Activated T-cell treated with anti-CD3 and anti-CD28 coated beads for 1 hour (primary cell): ENCODE results near the gene ESYT3.

Experiments used
- DNase-seq: peaks from one replicate; pipeline ENCODE4 v3.0.0-alpha.2; 2020; ENCODE audit warnings: low read depth

The ESYT3 gene, protein sequence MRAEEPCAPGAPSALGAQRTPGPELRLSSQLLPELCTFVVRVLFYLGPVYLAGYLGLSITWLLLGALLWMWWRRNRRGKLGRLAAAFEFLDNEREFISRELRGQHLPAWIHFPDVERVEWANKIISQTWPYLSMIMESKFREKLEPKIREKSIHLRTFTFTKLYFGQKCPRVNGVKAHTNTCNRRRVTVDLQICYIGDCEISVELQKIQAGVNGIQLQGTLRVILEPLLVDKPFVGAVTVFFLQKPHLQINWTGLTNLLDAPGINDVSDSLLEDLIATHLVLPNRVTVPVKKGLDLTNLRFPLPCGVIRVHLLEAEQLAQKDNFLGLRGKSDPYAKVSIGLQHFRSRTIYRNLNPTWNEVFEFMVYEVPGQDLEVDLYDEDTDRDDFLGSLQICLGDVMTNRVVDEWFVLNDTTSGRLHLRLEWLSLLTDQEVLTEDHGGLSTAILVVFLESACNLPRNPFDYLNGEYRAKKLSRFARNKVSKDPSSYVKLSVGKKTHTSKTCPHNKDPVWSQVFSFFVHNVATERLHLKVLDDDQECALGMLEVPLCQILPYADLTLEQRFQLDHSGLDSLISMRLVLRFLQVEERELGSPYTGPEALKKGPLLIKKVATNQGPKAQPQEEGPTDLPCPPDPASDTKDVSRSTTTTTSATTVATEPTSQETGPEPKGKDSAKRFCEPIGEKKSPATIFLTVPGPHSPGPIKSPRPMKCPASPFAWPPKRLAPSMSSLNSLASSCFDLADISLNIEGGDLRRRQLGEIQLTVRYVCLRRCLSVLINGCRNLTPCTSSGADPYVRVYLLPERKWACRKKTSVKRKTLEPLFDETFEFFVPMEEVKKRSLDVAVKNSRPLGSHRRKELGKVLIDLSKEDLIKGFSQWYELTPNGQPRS

GRCh38 chr3:138434276-138434874 lies at the start of gene ESYT3:
ESYT3 (plus strand) TSS chr3:138434616; CDS start chr3:138434799, 183 bp downstream.
- peak; percentile 2 for DNase-seq

DNA sequence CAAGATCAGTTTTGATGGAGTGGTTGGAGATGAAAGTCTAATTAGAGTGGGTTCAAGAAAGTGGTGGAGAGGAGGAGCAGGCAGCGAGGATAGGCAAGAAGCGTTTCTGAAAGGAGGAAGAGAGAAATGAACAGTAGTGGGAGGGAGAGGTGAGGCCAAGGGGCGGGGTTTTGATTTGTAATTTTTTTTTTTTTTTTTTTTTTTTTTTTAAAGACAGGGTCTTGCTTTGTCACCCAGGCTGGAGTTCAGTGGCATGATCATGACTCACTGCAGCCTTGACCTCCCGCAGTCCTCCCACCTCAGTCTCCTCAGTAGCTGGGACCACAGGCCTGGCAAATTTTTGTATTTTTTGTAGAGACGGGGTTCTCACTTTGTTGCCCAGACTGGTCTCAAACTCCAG lies 49.4 kb upstream of the ESYT3 start:
- no peak for DNase-seq

GRCh38 chr3:138389144-138389601 lies 45.2 kb upstream of the ESYT3 start:
- DNase-seq = no peak

DNA sequence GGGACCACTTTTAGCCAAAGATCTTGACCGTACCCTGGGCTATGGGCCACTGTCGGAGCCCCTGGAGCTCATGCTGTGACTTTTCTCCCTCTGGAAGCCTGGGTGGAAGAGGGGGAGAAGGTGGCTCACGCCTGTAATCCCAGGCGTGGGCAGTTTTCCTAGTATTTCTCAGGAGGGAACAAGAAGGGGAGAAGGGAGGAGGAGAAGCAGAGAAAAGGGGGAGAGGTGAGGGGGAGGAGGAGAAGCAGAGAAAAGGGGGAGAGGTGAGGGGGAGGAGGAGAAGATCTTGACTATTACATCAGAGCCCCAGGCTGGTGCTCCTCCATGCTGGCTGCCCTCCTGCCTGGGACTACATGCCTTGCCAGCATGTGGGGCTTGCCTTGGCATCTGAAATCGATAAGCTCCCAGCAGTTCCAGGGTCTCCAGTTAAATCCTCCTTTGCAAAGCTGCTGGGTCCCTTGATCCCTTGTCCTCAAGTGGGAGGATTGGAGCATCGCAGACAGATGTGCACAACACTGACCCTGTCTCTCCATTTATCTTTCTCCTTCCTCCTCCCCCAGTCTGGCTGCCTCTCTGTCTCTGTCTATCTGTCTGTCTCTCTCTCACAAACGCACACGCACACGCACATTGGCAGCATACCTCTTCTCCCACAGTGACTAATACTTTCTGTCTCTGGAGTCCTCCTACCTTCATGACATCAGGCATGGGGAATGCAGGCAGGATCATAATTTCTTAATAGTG lies 44.4 kb upstream of the ESYT3 start:
- no peak for DNase-seq

- no peak for DNase-seq
Observed at GRCh38 chr3:138390582-138390932, 43.9 kb upstream of the ESYT3 start.

DNA sequence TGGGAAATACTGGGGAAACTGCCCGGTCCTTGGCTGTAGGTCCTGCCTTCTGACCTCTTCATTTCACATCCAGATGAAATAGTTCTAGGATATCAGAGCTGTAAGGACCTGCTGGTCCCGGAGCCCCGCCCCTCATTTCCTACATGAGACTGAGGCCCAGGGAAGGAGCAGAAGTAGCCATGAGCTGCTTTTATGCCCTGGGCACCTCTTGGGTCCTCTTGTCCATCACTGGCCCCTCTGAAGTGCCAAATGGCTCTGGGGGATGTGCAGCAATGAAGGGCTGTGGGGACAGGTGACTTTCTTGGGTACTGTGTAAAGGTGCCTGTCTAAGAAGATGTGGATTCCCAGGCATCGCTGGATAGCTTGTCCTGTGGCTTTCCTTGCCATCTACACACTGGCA lies 40.3 kb upstream of the ESYT3 start:
- no peak for DNase-seq

DNA sequence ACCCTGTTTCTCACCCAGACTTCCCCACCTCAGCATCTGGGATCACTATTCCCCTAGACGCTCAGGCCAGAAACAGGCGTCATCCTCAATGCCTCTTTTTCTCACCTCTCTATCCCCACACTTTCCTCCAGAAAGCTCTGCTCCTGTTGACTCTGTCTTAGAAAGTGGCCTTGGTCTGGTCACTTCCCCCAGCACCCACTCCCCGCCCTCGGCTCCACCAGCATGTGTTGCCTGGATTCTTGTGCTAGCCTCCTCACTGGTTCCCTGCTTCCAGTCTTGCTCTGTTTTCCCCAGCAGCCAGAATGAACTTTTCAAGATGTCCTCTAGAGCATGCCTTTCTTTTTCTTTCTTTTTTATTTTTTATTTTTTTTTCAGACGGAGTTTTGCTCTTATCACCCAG lies 39.7 kb upstream of the ESYT3 start:
- no peak for DNase-seq

DNA sequence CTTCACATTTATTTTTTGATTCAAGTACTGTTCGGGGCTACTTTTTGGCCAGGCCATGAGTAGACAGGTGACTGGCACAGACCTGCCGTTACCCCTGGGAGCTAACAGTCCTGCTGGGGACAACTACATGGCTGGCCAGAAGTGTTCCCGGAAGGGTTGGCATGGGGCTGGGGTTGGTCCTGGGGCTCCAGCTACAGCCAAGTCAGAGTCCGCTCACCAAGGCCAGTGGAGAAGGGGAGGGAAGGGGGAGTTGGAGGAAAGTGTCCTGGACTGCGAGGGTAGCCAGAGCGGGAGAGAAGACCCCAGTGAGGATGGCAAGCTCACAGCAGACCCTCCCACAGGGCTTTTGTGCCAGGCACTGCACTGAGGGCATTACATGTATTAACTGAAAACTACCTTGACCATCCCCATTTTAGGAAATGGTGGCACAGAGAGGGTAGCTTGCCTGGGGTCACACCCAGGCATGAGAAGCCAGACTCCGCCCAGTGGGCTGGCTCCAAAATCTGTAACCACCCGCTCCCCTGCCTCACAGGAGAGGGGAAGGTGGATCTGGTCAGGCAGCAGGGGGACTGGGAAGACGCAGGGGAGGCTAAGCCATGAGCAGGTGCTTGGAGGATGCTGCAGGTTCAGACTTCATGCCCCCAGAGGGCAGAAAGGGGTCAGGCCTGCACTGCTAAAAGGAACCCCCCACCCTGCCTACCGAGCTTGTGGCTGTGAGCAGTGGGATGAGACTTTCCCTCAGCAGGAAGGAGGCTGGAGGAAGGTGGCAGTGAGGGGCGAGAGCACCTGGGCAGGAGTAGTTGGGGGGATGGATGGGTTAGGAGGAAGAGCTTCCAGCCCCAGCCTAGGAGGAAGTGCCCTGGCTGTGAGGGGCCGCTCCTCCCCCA lies 38.3 kb upstream of the ESYT3 start:
- DNase-seq = no peak

DNA sequence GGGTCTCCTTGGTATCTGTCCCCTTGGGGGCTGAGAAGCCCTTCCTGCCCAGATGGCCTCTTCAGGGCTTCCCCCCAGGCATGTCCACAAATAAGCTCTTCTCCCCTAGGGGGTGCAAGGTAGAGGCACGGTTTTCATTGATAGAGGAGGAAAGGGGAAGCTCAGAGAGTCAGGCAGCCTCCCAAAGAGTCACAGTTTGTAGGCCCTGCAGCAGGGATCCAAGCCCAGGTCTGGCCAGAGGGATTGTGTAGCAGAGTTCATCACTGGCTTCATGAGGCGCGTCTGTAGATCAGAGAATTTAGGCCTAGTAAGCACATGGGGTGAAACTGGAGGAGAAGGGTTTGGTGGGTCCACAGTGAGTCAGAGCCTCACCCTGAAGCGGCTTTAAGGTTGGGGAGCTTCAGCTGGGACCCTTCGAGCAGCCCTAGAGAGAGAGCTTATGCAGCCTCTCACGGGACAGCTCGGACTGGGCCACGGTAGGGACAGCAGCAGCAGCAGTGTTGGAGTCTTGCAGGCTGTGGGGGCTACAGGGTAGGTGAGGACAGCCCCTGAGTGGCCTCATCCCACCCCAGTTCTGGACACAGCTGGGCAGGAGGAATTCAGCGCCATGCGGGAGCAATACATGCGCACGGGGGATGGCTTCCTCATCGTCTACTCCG lies 37.5 kb upstream of the ESYT3 start:
- no peak for DNase-seq

GRCh38 chr3:138397983-138398382 lies 36.4 kb upstream of the ESYT3 start:
- no peak for DNase-seq

DNA sequence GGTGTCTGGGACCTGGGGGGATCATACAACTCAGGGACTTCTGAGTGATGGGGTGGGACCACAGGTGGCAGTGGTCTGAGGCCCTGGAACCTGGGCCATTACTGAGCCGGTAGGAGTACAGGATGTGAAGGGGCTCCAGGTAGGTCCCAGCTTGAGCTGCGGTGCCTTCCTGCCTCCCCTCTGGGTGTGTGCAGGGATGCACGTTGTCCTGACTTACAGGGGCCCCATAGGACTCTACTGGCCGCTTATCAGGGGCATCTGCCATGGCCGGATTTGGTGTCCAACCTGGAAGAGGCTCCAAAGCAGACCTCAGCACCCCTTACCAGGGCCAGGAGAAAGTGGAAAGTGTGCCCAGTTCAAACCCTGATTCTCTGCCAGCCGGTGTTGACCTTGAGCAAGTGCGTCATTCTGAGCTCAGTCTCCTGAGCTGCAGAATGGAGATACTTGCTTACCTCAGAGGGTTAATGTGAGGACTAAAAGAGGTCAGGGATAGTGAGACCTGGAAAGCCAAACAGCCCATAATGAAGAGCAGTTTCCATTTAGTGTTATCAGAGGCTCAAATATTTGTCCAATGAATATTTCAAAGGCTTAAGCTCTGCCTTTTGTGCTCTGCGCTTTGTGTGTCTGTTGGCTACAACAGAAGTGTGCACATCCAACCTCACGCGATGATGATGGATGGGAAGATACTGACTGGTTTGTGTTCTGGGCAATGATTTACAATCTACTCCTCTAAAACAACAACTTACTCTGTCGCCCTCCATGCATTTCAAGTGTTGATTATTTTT lies 35.4 kb upstream of the ESYT3 start:
- DNase-seq = no peak

- DNase-seq = no peak
Observed at GRCh38 chr3:138399766-138400165, 34.6 kb upstream of the ESYT3 start.

DNA sequence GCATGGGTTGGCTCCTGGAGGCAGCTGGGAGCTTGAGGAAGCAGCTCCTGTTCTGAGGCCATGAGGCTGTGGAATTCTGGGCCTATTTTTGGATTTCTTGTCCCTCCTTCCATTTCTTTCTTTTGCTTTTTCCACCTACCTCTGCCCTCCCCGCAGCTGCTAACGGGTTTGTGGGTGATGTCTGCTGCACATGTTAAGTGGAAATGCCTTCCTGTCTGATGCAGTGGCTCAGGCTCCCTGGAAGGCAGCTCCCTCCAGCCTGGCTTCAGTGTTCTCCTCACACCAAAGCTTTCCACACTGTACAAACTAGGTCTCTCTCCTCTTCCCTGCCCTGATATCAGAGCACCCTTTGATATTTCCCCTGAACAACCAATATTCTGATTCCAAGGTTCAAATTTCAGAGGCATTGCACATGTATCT lies 33.8 kb upstream of the ESYT3 start:
- DNase-seq = no peak

- DNase-seq = no peak
Observed at GRCh38 chr3:138401834-138402233, 32.6 kb upstream of the ESYT3 start.

GRCh38 chr3:138404121-138404520 lies 30.3 kb upstream of the ESYT3 start:
- no peak for DNase-seq

DNA sequence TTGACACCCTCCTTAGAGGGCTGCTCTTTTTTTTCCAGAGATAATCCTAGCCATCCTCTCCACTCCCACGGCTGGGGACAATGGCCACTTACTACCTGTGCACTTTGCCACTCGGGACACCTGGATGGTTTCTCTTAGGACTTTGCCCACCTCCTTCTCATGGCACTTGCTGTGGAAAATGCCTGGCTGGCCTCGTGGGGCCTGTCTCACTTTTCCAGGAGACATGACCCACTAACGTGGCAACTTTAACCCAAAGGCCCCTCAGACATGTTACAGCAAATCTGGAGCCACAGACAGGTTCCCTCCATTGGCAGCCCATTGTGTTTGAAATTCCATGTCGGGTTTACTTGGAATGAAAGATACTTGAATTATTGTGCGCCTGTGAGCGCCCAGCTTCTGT lies 29.4 kb upstream of the ESYT3 start:
- DNase-seq = no peak

DNA sequence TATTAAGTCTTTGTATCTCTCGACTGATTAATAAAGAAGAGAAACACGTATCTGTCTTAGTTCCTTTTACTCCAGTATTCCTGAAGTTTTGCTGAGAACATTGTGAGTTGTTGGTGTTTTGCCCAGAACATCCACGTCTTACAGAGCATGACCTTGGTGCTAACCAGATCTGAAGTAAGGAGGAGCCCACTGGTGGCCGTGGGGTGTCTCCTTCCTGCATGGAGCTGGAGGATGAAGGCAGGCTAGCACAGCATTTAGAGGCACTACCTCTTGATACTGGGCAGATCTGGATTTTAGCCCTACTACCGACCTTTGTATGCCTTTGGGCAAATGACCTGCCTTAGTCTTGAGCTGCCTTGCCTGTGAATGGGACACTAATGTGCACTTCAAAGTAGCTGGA lies 28.9 kb upstream of the ESYT3 start:
- no peak for DNase-seq

DNA sequence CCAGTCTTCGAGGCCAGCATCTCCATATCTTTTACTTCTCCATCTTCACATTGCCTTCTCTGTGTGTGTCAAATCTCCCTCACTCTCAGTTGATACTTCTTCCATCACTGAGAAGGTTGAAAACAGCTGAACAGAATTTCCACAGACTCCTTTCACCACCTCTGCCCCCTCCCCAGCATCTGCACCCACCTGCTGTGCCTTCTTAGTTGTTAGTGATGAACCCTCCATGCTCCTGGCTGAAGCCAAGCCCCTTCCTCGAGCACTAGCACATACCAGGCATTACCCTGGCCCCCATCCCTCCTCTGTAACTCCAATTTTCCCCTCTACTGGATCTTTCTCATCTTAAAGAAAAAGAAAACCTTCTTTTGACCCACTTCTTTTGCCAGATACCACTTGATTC lies 27.8 kb upstream of the ESYT3 start:
- DNase-seq = no peak

GRCh38 chr3:138407236-138407907 lies 27.0 kb upstream of the ESYT3 start:
- DNase-seq = no peak
